Fibroblast of villous mesenchyme (primary cell): ENCODE data around the gene MED8. TPM values are rescaled to one million over a fixed set of nuclear protein-coding genes. Genes with fewer than 3 reads are reported as not detected.
"Not testable (repeated sequence)": the region's sequence is repeated elsewhere in the genome, so short reads cannot be mapped to it uniquely, and the experiment has no call there.

ENCODE experiments used
- DNase-seq: peaks from one replicate; pipeline ENCODE4 v3.0.0-alpha.2; 2010; ENCODE audit warnings: low read depth
- H3K4me3 ChIP-seq: 2 replicates; pipeline ENCODE4 v1.5.1; 2011; ENCODE audit warnings: low read depth, mild to moderate bottlenecking, low read length
- total RNA-seq: library from RNA; depleted of rRNA; stranded (reverse); fragments of >200 nt; gene quantifications from 2 replicates; pipeline ENCODE4 v1.2.3, GENCODE V29; 2012
- TF ChIP-seq, protein P1 (sequence below): IDR thresholded peaks from 2 replicates; pipeline ENCODE4 v1.5.1; 2012; ENCODE audit warnings: low read depth, mild to moderate bottlenecking, low read length; ENCODE audit not compliant: insufficient read depth

The MED8 gene
- total RNA-seq, 1 donor, result 79.5 TPM

DNA sequence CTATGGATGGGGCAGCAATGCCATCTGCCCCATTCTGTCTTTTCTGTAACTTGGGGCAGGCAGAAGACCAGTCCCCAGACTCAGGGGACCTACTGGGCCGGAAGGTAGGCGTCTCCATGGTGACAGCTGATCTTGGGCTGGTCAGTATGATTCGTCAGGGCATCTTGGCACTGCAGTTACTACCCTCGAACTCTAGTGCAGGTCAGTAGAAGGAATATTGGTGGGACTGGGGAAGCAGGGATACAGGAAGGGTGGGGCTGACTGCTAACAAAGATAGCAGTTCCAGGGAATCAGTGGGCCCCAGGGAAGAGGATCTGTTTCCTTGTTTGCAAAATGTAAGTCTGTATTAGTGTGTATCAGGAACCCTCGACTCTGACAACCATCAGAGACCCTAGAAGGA is 26.3 kb upstream of the MED8 start:
- no peak overlapping the region for H3K4me3 ChIP-seq
- DNase-seq, result no peak
- TF ChIP-seq, protein P1, sequence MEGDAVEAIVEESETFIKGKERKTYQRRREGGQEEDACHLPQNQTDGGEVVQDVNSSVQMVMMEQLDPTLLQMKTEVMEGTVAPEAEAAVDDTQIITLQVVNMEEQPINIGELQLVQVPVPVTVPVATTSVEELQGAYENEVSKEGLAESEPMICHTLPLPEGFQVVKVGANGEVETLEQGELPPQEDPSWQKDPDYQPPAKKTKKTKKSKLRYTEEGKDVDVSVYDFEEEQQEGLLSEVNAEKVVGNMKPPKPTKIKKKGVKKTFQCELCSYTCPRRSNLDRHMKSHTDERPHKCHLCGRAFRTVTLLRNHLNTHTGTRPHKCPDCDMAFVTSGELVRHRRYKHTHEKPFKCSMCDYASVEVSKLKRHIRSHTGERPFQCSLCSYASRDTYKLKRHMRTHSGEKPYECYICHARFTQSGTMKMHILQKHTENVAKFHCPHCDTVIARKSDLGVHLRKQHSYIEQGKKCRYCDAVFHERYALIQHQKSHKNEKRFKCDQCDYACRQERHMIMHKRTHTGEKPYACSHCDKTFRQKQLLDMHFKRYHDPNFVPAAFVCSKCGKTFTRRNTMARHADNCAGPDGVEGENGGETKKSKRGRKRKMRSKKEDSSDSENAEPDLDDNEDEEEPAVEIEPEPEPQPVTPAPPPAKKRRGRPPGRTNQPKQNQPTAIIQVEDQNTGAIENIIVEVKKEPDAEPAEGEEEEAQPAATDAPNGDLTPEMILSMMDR, result no peak

DNA sequence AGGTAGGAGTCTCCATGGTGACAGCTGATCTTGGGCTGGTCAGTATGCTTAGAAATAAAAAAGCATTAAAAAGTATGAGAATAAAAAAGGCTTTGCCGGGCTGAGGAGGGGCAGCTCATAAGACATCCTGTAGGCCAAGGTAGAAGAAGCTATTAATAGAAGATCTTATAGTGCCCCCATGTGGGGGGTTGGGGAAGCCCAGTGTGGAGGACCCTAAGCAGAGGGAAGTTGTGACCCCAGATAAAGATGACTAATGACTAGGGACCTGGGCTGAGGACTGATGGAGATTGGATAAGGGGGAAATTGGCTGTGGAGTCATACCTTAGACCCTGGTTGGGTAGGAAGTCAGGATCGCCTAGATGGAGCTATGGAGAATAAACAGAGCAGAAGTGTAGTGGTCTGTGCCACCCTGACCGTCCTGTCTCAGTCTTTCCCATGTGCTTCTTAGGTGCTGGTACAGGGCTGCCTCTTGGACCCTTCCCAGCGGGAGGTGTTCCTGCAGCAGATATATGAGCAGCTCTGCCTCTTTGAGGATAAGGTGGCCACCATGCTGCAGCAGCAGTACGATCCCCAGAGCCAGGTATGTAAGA is 25.1 kb upstream of the MED8 start:
- TF ChIP-seq, protein P1, result peak; percentile 66
- DNase-seq, result peak; percentile 68
- no peak overlapping the region for H3K4me3 ChIP-seq

DNA sequence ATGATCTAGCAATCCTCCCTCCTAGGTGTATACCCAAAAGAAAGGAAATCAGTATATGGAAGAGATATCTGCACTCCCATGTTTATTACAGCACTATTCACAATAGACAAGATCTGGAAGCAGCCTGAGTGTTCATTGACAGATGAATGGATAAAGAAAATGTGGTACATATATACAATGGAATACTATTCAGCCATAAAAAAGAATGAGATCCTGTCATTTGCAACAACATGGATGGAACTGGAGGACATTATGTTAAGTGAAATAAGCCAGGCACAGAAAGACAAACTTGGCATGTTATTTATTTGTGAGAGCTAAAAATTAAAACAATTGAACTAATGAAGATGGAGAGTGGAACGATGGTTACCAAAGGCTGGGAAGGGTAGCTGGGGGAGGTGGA is 23.8 kb upstream of the MED8 start:
- H3K4me3 ChIP-seq, DNase-seq: not testable (repeated sequence)

DNA sequence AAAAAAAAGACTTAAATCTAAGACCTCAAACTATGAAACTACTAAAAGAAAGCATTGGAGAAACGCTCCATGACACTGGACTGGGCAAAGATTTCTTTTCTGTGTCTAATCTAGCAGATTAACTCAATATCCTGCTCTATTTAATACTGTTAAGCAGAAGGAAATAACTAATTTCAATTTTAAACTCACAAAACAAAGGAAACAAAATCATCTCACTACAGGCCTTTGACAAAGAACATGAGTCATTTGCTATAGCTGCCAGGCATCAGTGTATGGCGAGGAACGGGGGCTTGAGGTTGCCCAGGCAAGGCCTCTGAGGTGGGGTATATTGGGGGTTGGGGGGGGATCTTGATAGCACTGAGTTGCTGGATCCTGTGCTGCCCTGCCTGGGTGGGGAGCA is 21.0 kb upstream of the MED8 start:
- TF ChIP-seq, protein P1, result no peak
- no peak for DNase-seq
- no peak overlapping the region for H3K4me3 ChIP-seq

DNA sequence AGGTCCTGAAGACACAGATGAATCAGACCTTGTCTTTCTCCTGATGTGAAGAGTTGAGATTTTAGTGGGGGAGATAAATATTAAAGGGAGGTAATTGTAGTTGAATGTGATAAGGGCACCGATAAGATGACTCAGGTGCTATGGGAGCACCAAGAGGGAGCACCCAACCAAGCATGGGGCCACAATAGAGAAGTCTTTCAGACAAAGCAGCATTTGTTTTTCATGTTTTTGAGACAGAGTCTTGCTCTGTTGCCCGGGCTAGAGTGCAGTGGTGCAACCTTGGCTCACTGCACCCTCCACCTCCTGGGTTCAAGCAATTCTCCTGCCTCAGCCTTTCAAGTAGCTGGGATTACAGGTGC is 16.3 kb upstream of the MED8 start:
- DNase-seq, result no peak
- H3K4me3 ChIP-seq, result no peak overlapping the region
- TF ChIP-seq, protein P1, result no peak

DNA sequence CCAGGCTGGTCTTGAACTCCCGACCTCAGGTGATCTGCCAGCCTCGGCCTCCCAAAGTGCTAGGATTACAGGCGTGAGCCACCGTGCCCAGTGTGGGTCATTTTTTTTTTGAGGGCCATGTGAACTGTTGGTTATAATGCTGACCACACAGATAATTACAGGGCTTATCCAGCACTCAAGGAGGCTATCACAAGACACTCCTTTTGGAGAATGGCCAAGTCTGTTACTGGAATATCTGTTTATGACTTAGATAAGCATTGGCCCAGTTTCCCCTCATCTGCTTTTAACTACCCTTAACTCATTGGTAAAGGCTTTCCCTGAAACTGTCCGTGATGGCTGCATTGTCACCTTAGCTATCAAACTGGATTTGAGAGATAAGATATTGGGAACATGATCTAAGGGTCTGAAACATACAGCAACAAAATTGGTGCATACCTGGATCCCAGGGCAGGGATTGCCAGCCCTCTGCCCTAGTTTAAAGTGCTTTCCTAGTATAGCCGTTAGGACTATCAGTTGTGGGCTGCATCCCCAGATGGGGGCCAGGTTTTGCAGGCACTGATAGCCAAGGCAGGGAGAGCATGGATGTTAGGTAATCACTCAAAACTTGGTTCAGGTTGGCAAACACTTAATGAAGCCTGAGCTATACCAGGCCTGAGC is 15.7 kb upstream of the MED8 start:
- H3K4me3 ChIP-seq, result no peak overlapping the region
- peak; percentile 97 for DNase-seq
- TF ChIP-seq, protein P1, result no peak

DNA sequence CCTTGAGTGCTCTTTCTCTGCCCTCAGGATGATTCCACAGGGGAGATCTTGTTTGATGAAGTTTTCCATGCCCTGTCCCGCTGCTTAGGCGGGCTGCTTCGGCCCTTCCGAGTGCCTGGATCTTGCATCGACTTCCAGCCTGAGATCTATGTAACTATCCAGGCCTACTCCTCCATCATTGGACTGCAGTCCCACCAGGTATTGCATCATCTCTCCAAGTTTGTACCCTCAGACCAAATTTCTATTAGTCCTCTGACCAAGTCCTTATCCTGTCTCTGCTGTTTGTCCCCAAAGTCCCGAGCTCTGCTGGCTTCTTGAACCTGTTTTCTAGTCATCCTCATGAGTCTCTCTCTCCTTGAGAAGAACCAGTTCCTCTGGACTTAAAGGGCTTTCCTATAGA is 14.8 kb upstream of the MED8 start:
- TF ChIP-seq, protein P1, result no peak
- no peak for DNase-seq
- H3K4me3 ChIP-seq, result no peak overlapping the region
